NCI-H774 (cell line): ENCODE measurements around the gene SPANXN4.

Source experiments
- DNase-seq: peaks from one replicate; lab custom pipeline; 2025; lab: John Stamatoyannopoulos, UW

Gene SPANXN4, protein sequence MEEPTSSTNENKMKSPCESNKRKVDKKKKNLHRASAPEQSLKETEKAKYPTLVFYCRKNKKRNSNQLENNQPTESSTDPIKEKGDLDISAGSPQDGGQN

DNA sequence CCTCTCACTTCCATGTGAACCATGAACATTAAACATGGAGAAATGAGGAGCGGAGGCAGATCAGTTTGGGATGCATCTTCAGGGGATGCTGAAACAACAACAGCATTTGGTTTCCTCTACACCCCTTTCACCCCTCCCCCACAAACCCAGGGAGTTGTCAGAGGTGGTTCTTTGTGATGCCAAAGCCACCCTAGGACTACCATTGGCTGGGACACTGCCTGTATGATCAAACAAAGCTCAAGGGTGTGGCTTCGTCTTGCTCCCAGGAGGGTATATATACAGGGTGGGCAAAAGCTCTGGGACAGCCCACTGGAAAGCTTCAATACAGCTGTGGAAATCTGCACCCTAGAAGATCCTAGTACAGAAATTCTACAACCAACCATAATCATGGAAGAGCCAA is at the start of gene SPANXN4:
Gene SPANXN4, plus strand, starts transcription at position 301 of the 400 bp plus-strand sequence. Its CDS starts 87 bp downstream, at position 388.
- no peak for DNase-seq

DNA sequence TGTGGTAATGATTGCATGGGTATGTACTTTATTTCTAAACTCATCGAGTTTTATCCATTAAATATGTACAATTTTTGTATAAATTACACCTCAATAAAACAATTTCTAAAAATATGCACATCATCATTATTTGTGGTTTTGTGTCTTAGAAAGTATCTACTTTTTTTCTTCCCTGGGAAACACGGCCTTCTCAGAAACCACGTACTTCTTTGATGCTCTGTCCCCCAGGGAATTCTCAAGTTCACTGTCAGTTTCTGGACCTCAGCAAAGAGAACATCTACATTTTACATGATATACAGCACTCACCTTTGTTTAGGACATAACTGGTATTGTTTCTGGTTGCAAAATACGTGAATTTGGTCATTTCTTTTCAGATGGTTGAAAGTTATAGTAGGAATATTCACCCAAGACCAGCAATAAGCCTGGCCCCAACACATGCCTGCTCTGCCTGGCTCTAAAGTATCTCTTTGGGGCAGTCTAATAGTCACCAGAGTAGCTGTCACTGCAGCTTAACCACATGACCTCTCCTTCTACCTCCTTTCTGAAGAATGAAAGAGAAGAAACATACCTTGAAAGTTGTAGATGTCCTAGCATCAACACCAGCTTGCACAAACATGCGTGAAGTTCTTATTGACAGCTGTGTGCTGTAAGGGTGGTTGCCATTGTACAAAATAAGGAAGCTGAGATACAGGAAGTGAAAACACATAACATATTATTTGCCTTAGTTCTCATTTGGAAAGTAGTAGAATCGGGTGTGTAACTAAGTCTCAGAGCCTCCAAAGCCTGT is 48.4 kb upstream of the SPANXN4 start:
- DNase-seq = no peak

DNA sequence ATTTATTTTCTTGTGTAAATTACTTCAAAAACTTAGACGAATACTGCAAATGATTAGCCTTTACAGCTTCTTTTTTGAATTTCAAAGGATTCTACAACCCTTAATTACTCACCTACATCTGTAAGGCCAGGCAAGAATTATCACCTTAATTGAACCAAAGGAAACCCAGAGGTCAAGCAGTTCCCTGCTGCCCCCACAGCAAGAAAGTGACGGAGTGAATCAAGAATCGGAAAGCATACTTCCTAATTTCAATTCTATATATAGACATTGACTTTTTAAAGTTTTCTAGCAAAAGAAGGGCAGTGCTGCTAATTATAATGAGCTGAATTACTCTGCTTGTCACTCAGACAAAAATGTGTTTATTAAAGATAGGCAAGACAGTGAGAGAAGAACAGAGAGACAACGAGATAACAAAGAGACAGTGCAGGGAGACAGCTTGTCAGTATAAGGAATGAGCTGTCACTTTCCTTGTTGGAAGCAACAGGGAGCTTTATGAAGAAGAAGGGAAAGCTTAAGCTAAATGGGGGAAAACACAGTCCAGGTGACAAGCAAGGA is 47.5 kb upstream of the SPANXN4 start:
- no peak for DNase-seq

DNA sequence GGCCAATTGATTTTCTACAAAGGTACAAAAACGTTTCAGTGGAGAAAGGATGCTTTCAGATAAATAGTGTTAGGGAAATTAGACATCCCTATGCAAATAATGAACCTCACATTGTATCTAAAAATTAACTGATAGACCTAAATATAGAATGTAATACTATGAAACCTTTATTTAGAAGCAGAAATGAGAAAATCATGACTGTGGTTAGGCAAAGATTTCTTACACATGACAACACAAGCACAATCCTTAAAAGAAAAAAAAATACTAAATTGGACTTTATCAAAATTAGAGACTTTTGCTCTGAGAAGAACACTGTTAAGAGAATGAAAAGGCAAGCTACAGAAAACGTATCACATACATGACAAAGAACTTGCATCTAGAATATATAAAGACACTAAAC is 43.0 kb upstream of the SPANXN4 start:
- no peak for DNase-seq

DNA sequence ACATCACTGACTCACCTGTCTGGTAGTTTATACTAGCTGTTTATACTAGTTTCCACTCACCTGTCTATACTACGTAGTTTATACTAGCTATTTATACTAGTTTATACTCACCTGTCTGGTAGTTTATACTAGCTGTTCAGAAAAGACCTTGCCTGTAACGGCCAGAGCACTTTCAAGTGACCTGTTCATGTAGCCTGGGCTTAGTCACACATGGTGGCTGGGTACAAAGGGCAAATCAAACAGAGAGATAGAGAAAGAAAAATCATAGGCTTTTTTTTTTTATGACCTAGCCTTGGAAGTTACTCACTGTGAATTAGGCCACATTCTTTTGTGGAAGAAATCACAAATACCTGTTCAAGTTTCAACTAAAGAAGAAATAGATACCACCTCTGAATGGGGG is 30.7 kb upstream of the SPANXN4 start:
- DNase-seq = no peak

DNA sequence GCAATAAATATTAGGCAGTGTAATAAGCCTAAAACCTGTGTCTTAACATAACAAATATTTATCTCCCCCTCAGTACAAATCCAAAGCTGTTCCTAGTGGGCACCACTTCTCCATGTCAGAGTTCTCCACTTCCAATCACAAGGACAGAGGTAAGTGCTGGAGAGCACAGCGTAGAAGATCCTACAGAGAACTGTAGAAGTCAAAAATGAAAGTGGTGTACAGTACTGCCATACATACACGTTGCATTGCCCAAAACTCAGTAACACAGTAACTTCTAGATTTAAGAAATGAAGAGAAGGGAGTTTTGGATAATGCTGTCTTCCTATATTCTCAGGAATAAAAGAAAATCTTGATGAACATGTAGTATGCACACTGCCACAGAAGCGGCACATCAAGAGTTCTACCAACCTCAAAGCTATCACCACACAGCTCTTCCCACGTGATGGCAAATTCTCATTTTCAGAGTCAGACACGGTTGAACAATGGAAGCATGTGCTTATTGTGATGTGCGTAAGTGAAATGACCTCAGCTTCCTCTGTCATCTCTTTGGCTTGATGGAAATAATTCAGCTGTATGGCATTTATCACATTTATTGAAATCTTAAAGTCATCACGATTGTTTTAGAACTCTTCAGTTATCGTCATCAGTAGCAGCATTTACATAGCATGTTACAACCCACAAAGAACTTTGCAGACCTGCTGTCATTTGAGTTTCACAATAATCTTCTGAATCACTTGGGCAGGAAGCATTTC is 27.1 kb upstream of the SPANXN4 start:
- no peak for DNase-seq

DNA sequence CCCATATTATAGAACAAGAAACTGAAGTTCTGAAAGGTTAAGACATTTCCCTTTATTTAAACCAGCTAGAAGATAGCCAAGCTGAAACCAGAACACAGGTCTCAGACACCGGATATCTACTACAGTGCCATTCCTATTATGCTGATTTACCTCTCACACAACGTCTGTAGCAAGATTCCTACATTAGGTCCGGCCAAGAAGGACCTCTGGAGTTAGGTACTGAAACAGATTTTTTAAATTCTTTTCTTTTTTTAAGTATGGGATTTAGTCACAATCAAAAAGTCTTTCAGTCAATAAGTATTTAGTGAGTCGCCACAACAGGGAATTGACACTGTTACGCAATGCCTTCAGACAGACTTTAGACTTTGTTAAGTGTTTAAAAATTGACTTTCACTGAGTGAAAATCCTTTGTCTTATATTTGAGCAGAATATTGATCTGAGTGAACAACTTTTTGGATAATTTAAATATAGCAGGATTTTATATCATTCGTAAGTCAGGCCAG is 26.5 kb upstream of the SPANXN4 start:
- no peak for DNase-seq

DNA sequence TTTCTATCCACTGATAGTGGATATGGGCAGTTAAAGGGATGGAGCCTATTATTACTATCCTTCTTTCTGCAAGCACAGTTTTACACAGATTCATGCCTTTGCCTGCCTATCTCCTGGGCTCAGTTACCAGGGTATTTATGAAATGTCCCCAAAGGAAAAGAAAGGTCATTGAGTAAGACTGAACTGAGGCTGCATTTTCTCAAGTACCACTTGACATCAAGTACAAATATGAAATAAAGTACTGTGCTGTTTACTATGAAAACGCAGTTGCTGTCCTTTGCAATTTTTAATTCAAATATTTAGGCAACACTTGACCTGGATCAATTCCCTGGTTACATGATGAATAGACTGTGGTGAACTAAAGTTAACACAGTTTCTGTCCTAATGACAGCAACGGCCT is 23.5 kb upstream of the SPANXN4 start:
- no peak for DNase-seq

DNA sequence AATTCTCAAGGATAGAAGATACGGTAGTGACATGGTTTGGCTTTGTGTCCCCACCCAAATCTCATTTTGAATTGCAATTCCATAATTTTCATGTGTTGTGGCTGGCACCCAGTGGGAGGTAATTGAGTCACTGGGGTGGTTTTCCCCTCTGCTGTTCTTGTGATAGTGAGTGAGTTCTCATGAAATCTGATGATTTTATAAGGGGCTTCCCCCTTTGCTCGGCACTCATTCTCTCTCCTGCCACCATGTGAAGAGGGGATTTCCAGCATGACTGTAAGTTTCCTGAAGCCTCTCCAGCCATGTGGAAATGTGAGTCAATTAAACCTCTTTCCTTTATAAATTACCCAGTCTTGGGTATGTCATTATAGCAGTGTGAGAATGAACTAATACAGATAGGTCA is 8.5 kb upstream of the SPANXN4 start:
- no peak for DNase-seq

DNA sequence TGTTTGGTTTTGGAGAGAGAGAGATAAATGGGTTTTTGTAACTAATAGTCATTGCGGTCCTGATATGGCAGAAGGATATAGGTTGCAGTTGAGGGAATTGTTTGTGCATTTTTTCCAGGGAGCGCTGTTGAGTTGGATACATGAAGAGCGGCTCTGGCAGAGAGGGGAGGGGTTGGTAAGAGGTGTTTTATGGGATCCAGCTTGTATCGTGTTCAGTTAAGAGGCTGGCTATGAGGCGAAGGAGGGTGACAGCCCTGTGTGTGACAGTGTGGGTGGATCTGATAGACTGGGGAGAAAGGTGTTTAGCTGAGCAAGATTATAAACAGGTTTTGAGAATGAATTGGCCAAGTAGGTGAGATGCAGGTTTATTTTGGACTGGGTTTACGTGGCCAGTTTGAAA is 1.5 kb downstream of the SPANXN4 start:
- DNase-seq = no peak

DNA sequence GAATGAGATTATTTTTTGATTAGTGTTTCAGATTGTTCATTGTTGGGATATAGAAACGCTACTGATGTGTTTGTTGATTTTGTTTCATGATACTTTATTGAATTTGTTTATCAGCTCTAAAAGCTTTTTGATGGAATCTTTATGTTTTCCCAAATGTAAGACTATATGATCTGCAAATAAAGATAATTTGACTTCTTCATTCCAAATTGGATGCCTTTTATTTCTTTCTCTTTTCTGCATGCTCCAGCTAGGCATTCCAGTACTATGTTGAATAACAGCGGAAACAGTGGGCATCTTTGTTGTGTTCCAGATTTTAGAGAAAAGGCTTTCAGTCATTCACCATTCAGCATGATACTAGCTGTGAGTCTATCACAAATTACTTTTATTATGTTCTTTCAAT is 21.8 kb downstream of the SPANXN4 start:
- DNase-seq = no peak

DNA sequence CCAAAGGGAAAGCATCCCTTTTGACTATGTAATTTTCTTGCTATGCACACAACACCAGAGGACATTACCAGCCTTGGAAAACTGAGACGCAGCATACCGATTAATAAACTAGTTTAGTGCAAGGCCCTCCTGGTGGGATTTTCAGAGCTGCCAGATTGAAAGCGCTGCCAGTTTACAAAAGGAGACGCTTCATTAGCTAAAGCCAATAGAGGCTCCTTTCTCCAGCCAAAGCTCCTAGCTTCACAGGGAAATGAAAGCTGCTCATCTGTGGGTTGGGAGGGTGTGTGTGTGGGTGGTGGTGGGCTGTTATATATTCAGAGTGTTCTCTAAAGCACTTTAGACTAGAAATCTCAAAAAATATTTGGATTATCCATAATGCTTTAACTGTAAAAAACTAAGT is 32.4 kb downstream of the SPANXN4 start:
- no peak for DNase-seq

DNA sequence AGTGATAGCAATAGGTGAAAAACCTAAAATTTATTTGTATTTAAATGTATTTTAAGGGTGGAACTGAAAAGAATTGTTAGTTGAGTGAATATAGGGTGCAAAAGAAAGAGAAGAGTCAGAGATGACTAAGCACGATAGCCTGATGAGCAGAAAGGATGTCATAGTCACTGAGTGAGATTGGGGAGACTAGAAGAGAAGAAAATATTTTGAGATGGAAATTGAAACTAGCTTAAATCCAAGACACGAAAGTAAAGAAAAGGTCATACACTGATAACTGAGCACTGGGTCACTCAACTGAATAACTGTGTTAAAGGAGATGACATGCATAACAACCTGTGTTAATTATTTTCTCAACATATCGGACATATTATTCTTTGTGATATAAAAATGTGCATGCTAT is 55.5 kb downstream of the SPANXN4 start:
- no peak for DNase-seq

DNA sequence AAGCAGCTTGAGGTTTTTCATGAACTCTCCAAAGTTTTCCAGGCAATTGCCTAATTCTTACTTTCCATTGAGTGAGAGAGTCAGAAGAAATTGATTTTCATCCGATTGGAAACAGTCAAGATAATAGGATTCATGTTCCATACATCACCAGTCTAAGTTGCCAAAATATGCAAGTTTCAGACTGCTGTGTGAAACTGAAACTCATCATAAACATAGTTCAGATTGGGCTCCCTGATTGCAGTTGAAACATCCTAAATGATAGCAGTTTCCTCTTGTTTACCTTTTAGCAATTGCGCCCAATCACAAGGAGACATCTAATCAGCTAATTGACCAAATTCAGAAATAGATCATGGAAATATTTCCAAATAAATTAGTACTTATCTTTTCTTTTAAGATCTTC is 56.8 kb downstream of the SPANXN4 start:
- DNase-seq = no peak
